Endothelial cell of umbilical vein (primary cell): Measurements from ENCODE around the gene EME2.

ENCODE experiments used
- EZH2 ChIP-seq: IDR thresholded peaks from 2 replicates; pipeline ENCODE4 v1.6.1; 2012; ENCODE audit warnings: borderline replicate concordance, low read depth, mild to moderate bottlenecking, moderate library complexity, low read length, inconsistent platforms; ENCODE audit not compliant: severe bottlenecking
- JUN ChIP-seq: IDR thresholded peaks from 2 replicates; pipeline ENCODE4 v1.6.1; 2011; ENCODE audit warnings: borderline replicate concordance, low read depth; ENCODE audit not compliant: insufficient read length, insufficient read depth
- MYC ChIP-seq: IDR thresholded peaks from one replicate; pipeline ENCODE4 v1.6.1; 2011; ENCODE audit warnings: mild to moderate bottlenecking, low read depth, low read length
- POLR2A ChIP-seq: IDR thresholded peaks from 2 replicates; pipeline ENCODE4 v1.6.1; 2012; ENCODE audit warnings: low read depth, mild to moderate bottlenecking, control low read depth, low read length
- POLR2AphosphoS5 ChIP-seq: IDR thresholded peaks from 2 replicates; pipeline ENCODE4 v1.6.1; 2012; ENCODE audit warnings: low read depth, mild to moderate bottlenecking, control low read depth, low read length, moderate library complexity; ENCODE audit not compliant: insufficient read depth
- TF ChIP-seq, protein P1 (sequence below), 2 donors: IDR thresholded peaks; 1 replicate in 1 of 2; 2 replicates in 1 of 2; pipeline ENCODE4 v1.5.1; 2011; ENCODE audit warnings: low read length in 2 of 2, mild to moderate bottlenecking in 2 of 2, moderate library complexity in 2 of 2, control low read depth in 1 of 2, inconsistent platforms in 1 of 2, low read depth in 1 of 2; ENCODE audit not compliant: insufficient read depth in 1 of 2; ENCODE audit errors: extremely low read depth in 1 of 2
- TF ChIP-seq, protein P2 (sequence below): IDR thresholded peaks from 2 replicates; pipeline ENCODE4 v1.6.1; 2011; ENCODE audit not compliant: insufficient read depth, insufficient read length

DNA sequence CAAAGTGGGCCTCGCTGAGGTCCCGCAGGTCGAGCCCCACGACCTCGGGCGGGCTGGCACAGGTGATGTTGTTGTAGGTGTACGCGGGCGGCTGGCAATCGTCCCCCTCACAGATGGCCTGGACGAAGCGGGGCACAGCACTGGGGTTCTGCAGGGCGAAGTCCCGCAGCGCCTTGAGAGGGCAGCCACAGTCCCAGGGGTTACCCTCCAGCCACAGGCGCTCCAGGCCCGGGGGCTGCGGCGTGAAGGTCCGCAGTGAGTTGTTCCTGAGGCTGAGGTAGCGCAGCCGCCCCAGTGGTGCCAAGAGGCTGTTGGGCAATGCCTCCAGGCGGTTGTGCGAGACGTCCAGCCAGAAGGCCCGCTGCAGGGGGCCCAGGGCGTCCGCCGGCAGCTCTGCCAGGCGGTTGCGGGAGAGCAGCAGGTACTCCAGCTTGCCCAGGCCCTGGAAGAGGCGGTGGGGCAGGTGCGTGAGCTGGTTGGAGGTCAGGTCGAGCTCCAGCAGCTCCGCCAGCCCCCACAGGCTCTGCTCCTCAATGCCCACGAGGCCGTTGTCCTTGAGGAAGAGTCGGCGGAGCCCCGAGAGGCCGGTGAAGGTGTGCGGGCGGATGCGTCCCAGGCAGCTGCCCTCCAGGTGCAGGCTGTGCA, 18.1 kb downstream of the EME2 start:
- TF ChIP-seq, protein P1, sequence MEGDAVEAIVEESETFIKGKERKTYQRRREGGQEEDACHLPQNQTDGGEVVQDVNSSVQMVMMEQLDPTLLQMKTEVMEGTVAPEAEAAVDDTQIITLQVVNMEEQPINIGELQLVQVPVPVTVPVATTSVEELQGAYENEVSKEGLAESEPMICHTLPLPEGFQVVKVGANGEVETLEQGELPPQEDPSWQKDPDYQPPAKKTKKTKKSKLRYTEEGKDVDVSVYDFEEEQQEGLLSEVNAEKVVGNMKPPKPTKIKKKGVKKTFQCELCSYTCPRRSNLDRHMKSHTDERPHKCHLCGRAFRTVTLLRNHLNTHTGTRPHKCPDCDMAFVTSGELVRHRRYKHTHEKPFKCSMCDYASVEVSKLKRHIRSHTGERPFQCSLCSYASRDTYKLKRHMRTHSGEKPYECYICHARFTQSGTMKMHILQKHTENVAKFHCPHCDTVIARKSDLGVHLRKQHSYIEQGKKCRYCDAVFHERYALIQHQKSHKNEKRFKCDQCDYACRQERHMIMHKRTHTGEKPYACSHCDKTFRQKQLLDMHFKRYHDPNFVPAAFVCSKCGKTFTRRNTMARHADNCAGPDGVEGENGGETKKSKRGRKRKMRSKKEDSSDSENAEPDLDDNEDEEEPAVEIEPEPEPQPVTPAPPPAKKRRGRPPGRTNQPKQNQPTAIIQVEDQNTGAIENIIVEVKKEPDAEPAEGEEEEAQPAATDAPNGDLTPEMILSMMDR (IDR thresholded peaks at IDR 0.05; ENCODE audit: extremely low read depth in 1 of 2, insufficient read depth in 1 of 2, low read depth in 1 of 2, low read length in 2 of 2): no peak
- TF ChIP-seq POLR2AphosphoS5 (no peak), POLR2A (no peak), EZH2 (no peak), MYC (no peak), JUN (no peak)
- TF ChIP-seq, protein P2, sequence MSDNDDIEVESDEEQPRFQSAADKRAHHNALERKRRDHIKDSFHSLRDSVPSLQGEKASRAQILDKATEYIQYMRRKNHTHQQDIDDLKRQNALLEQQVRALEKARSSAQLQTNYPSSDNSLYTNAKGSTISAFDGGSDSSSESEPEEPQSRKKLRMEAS: no peak
